Measurements from ENCODE around the gene BIK. TPM values are rescaled to one million over a fixed set of nuclear protein-coding genes. Genes with fewer than 3 reads are reported as not detected.

The BIK gene
- total RNA-seq, 1 donor from 2014 or later, result 5.4 TPM

DNA sequence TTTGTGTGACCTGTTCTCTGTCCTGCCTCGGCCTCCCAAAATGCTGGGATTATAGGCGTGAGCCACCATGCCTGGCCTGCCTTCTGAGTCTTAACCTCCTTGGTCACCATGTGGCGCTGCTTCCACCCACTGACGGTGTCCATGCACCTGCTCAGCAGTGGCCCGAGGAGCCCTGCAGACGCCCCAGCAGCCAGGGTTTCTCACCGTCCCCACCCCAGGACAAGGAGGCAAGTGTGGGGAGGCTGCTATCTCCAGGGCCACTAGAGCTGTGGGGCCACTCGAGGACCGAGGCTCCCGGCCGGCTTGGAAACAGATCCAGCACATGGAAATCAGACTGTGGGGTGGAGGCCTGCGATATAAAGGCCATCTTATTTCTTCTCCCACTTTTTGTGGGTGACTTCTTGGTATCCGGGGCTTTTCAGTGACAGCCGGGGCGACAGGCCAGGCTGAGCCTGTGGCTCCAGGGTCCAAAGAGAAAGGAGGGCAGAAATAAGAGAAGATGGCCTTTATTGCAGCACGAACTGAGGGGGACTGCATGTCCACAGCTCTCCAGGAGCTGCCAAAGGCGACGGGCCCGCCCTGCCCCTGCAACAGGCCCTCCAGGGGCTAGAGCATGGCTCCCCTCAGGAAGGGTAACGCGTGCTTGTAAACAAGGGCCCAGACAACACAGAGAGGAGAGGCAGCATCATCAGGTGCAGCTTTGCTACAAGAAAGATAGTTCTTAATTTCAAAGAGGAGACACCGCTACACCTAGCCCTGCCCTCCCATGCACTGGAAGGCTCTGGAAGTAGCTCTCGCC is 55.8 kb downstream of the BIK start:
- no peak for DNase-seq (ENCODE audit: extremely low spot score, unreplicated experiment)
- H3K27me3 Mint-ChIP-seq, result peaks cover 4% of the 10 kb centered on the region
- no peaks in the 10 kb centered on the region for H3K9me3 Mint-ChIP-seq
- TF ChIP-seq, protein P1, sequence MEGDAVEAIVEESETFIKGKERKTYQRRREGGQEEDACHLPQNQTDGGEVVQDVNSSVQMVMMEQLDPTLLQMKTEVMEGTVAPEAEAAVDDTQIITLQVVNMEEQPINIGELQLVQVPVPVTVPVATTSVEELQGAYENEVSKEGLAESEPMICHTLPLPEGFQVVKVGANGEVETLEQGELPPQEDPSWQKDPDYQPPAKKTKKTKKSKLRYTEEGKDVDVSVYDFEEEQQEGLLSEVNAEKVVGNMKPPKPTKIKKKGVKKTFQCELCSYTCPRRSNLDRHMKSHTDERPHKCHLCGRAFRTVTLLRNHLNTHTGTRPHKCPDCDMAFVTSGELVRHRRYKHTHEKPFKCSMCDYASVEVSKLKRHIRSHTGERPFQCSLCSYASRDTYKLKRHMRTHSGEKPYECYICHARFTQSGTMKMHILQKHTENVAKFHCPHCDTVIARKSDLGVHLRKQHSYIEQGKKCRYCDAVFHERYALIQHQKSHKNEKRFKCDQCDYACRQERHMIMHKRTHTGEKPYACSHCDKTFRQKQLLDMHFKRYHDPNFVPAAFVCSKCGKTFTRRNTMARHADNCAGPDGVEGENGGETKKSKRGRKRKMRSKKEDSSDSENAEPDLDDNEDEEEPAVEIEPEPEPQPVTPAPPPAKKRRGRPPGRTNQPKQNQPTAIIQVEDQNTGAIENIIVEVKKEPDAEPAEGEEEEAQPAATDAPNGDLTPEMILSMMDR (conservative IDR thresholded peaks at IDR 0.05), result no peak
- no peak overlapping the region for H3K4me3 Mint-ChIP-seq
- no peaks in the 10 kb centered on the region for H3K4me1 Mint-ChIP-seq (ENCODE audit: unreplicated experiment)
- no peaks in the 10 kb centered on the region for H3K36me3 Mint-ChIP-seq
- H3K27ac Mint-ChIP-seq, result no peak overlapping the region

DNA sequence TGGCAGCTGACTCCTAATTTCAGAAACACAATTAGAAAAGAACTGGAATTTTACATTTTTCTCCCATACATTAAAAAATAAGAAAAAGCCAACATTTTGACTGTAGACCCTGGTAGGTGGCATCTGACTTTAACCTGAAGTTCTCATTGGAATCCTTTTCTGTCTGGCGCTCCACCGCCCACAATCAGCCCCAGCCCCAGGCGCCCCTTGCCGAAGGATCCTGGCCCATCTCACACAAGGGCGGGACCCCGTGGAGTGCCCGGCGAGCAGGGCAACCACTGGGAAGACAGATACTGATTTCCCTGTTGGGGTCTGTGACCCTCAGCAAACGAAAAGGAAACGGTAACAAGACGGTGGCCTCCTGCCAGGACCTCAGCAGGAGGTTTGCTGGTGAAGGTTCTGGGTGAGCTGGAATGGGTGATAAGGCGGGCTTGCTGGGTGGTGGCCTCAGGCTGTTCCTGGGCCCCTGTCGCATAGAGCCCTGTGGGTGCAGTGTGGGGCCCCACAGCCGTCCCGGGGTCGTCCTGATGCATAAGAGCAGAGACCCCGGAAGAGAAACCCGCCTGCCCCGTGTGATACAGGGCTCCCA is 56.5 kb downstream of the BIK start:
- Mint-ChIP-seq H3K27ac (no peak overlapping the region), H3K4me1 (ENCODE audit: unreplicated experiment) (no peaks in the 10 kb centered on the region), H3K4me3 (no peak overlapping the region), H3K9me3 (no peaks in the 10 kb centered on the region), H3K27me3 (peaks cover 4% of the 10 kb centered on the region), H3K36me3 (no peaks in the 10 kb centered on the region)
- DNase-seq (ENCODE audit: extremely low spot score, unreplicated experiment), result no peak
- TF ChIP-seq, protein P1 (conservative IDR thresholded peaks at IDR 0.05), result no peak

DNA sequence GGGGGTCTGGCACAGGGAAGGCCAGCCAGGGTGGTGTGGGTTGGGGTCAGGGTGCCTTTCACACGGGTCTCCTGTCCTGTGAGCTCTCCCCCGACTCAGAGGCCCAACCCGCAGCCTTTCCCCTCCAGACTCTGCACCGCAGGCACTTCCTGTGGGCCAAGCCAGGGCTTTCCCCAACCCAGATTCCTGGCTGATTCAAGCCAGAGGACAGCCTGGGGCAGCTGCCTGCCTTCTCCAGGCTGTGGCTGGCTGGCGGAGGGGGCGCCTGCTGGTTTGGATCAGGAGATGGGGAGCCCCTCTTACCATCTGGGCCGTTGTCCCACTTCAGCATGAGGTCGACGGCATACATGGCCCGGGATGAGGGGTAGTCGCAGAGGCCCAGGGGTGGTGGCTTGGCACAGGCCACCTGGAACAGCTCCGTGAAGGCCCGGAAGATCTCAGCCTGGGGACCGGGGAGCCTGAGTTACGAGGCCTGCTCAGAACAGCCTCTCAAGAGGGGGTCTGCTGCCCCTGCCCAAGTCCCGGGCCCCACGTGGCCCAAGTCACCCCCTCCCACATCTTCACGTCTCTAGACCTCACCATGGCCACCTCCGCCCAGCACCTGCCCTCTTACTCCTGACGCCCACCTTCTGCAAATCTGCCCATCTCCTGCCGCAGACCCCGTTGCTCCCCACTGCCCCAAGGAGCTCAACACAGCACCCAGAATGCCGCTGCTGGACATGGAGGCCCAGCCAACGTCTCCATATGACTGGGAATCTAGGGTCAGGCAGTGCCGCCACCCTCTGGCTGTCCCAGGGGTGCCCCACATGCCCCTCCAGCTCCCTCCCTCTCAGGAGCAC is 58.1 kb downstream of the BIK start:
- Mint-ChIP-seq H3K27me3 (peaks cover 4% of the 10 kb centered on the region), H3K27ac (no peak overlapping the region)

DNA sequence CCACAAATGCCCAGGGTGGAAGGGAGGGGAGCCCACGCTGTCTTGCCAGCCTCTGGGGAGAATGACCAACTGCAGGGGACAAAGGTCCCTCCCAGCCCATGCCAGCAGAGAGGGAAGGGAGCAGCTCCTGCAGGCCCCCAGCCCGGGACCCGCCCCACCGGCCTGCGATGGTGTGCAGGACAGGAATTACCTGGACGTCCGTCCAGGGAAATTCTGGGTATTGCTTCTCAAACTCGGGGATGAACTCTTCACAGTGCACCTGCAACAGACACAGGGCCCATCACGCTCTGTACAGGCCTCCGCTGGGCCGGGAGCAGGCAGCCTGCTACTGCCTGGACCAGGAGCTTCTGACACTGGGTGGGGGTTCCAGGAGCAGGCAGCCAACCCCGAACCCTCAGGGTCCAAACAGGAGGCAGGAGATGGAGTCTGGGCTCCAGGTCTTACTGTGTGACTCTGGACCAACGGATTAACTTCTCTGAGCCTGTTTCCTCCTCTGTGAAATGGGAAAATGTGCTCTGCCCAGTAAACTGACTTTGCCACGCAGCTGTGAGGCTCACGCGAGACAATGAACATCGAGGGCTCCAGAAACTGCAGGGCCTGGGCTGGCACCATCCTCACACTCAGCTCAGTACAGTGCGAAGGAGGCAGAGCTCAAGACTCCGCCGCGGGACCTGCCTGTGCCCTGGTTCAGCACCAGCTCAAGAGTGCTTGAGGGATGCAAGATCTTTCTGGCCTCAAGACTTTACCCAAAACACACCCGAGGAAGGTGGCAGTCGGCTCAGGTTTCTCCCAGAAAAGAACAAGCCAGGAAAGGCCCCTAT is 59.0 kb downstream of the BIK start:
- no peak for DNase-seq (ENCODE audit: extremely low spot score, unreplicated experiment)
- TF ChIP-seq, protein P1 (conservative IDR thresholded peaks at IDR 0.05), result no peak
- no peaks in the 10 kb centered on the region for H3K36me3 Mint-ChIP-seq
- no peak overlapping the region for H3K4me3 Mint-ChIP-seq
- no peaks in the 10 kb centered on the region for H3K4me1 Mint-ChIP-seq (ENCODE audit: unreplicated experiment)
- no peak overlapping the region for H3K27ac Mint-ChIP-seq
- H3K9me3 Mint-ChIP-seq, result no peaks in the 10 kb centered on the region
- H3K27me3 Mint-ChIP-seq, result no peaks in the 10 kb centered on the region

More for the DNA sequence above, 58.1 kb downstream of the BIK start:
- Mint-ChIP-seq H3K4me1 (ENCODE audit: unreplicated experiment) (no peaks in the 10 kb centered on the region), H3K9me3 (no peaks in the 10 kb centered on the region), H3K36me3 (no peaks in the 10 kb centered on the region), H3K4me3 (no peak overlapping the region)
- TF ChIP-seq, protein P1 (conservative IDR thresholded peaks at IDR 0.05), result no peak
- no peak for DNase-seq (ENCODE audit: extremely low spot score, unreplicated experiment)

DNA sequence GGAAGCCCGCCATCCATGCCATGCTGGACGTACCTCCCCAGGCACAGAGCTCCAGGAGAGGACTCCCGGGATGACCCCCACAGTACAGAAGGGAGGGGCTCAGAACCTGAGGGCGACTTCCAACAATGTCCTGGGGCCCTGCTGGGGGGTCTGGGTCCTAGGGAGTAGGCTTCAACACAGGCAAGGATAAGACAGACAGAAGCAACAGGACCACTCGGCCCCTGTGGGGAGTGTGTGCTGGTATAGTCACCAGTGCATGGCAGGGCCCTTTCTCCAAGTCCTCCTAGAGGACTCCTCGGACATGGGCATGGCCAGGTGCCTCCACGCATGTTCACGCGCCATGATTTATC is 59.6 kb downstream of the BIK start:
- no peaks in the 10 kb centered on the region for H3K36me3 Mint-ChIP-seq
- DNase-seq (ENCODE audit: extremely low spot score, unreplicated experiment), result no peak
- no peak overlapping the region for H3K27ac Mint-ChIP-seq
- H3K27me3 Mint-ChIP-seq, result no peaks in the 10 kb centered on the region
- no peaks in the 10 kb centered on the region for H3K9me3 Mint-ChIP-seq
- TF ChIP-seq, protein P1 (conservative IDR thresholded peaks at IDR 0.05), result no peak
- no peak overlapping the region for H3K4me3 Mint-ChIP-seq
- no peaks in the 10 kb centered on the region for H3K4me1 Mint-ChIP-seq (ENCODE audit: unreplicated experiment)
